Measurements from ENCODE around the gene KIDINS220. TPM values are rescaled to one million over a fixed set of nuclear protein-coding genes. Genes with fewer than 3 reads are reported as not detected.

The KIDINS220 gene
- total RNA-seq, 1 experiment from 2014 or later, result 20.1 TPM

- BruUV-seq (replicated peaks), result no TSS peak
- intact Hi-C loops (cut with micrococcal nuclease), result loop anchor here (2.0 to 10.0 kb wide), 4 partner anchors 372 to 1587 kb away; no protein-coding TSS in a partner anchor
- Histone ChIP-seq H4K20me1 (ENCODE audit: insufficient read depth) (peaks cover 5% of the 10 kb centered on the region; the same call in 1 of the 2 replicates), H3K9me3 (ENCODE audit: control insufficient read depth in 1 of 2, insufficient read depth in 1 of 2, low read depth in 1 of 2, low read length in 2 of 2) (no peaks in the 10 kb centered on the region), H3K9ac (ENCODE audit: low read length) (peak overlapping the region; percentile 66), H3K9me2 (ENCODE audit: insufficient read depth) (no peaks in the 10 kb centered on the region), H2AFZ (ENCODE audit: low read depth, low read length, poor library complexity, severe bottlenecking) (no peak overlapping the region), H3K27me3 (ENCODE audit: insufficient read depth, low read length) (no peaks in the 10 kb centered on the region), H3K36me3 (ENCODE audit: control insufficient read depth in 1 of 2, insufficient read depth in 2 of 2, low read length in 2 of 2) (peaks cover 2 to 11% of the 10 kb centered on the region in 2 experiments; a peak in 2 of 4 replicates), H3K27ac (ENCODE audit: low read depth, low read length) (peak overlapping the region; percentile 82), H3K4me1 (ENCODE audit: control insufficient read depth in 1 of 2, insufficient read depth in 2 of 2, low read length in 2 of 2) (peaks cover 4 to 47% of the 10 kb centered on the region in 2 experiments; a peak in 3 of 4 replicates), H3K4me3 (replicated peaks in 1 of 2; ENCODE audit: low read depth in 1 of 2, low read length in 2 of 2) (peak overlapping the region; percentile 41 to 80), H3K79me2 (ENCODE audit: insufficient read depth, low read length) (peaks cover 31% of the 10 kb centered on the region), H3K4me2 (ENCODE audit: low read length) (peak overlapping the region; percentile 88)
- ChIA-PET CTCF (interaction anchor here (1.2 to 1.8 kb wide), 2 partner anchors 1257 to 1587 kb away, joined by 3 to 7 read pairs; no protein-coding TSS in a partner anchor), RAD21 (ENCODE audit: low non-redundant PET in 1 of 2, low total read pairs in 2 of 2, uncharacterized antibody in 2 of 2, unreplicated experiment in 2 of 2) (no interaction called here), POLR2A (interaction anchor here (0.6 to 1.4 kb wide), 7 partner anchors 8 to 389 kb away, joined by 3 to 8 read pairs (median 3); no protein-coding TSS in a partner anchor)
- DNase-seq (ENCODE audit: low read depth, low spot score), result peak; percentile 38
- ATAC-seq, result peak; percentile 0; the same call in 1 of the 2 replicates
- TF ChIP-seq, protein P1, sequence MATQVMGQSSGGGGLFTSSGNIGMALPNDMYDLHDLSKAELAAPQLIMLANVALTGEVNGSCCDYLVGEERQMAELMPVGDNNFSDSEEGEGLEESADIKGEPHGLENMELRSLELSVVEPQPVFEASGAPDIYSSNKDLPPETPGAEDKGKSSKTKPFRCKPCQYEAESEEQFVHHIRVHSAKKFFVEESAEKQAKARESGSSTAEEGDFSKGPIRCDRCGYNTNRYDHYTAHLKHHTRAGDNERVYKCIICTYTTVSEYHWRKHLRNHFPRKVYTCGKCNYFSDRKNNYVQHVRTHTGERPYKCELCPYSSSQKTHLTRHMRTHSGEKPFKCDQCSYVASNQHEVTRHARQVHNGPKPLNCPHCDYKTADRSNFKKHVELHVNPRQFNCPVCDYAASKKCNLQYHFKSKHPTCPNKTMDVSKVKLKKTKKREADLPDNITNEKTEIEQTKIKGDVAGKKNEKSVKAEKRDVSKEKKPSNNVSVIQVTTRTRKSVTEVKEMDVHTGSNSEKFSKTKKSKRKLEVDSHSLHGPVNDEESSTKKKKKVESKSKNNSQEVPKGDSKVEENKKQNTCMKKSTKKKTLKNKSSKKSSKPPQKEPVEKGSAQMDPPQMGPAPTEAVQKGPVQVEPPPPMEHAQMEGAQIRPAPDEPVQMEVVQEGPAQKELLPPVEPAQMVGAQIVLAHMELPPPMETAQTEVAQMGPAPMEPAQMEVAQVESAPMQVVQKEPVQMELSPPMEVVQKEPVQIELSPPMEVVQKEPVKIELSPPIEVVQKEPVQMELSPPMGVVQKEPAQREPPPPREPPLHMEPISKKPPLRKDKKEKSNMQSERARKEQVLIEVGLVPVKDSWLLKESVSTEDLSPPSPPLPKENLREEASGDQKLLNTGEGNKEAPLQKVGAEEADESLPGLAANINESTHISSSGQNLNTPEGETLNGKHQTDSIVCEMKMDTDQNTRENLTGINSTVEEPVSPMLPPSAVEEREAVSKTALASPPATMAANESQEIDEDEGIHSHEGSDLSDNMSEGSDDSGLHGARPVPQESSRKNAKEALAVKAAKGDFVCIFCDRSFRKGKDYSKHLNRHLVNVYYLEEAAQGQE (IDR thresholded peaks at IDR 0.05; ENCODE audit: low read depth), result no peak
- TF ChIP-seq CBX3 (IDR thresholded peaks at IDR 0.05; ENCODE audit: low read depth) (no peak), SRF (IDR thresholded peaks at IDR 0.05; ENCODE audit: low read depth) (no peak)
- TF ChIP-seq, protein P2, sequence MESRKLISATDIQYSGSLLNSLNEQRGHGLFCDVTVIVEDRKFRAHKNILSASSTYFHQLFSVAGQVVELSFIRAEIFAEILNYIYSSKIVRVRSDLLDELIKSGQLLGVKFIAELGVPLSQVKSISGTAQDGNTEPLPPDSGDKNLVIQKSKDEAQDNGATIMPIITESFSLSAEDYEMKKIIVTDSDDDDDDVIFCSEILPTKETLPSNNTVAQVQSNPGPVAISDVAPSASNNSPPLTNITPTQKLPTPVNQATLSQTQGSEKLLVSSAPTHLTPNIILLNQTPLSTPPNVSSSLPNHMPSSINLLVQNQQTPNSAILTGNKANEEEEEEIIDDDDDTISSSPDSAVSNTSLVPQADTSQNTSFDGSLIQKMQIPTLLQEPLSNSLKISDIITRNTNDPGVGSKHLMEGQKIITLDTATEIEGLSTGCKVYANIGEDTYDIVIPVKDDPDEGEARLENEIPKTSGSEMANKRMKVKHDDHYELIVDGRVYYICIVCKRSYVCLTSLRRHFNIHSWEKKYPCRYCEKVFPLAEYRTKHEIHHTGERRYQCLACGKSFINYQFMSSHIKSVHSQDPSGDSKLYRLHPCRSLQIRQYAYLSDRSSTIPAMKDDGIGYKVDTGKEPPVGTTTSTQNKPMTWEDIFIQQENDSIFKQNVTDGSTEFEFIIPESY (IDR thresholded peaks at IDR 0.05; ENCODE audit: extremely low read depth, insufficient replicate concordance, low read length), result no peak
- TF ChIP-seq, protein P3, sequence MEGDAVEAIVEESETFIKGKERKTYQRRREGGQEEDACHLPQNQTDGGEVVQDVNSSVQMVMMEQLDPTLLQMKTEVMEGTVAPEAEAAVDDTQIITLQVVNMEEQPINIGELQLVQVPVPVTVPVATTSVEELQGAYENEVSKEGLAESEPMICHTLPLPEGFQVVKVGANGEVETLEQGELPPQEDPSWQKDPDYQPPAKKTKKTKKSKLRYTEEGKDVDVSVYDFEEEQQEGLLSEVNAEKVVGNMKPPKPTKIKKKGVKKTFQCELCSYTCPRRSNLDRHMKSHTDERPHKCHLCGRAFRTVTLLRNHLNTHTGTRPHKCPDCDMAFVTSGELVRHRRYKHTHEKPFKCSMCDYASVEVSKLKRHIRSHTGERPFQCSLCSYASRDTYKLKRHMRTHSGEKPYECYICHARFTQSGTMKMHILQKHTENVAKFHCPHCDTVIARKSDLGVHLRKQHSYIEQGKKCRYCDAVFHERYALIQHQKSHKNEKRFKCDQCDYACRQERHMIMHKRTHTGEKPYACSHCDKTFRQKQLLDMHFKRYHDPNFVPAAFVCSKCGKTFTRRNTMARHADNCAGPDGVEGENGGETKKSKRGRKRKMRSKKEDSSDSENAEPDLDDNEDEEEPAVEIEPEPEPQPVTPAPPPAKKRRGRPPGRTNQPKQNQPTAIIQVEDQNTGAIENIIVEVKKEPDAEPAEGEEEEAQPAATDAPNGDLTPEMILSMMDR (IDR thresholded peaks at IDR 0.05 in 2 of 3, conservative IDR thresholded peaks at IDR 0.05 in 1 of 3; ENCODE audit: borderline replicate concordance in 1 of 3, insufficient read depth in 1 of 3, low read depth in 2 of 3, low read length in 2 of 3), result no peak
Measured at GRCh38 chr2:8684540-8684877, 152.9 kb downstream of the KIDINS220 start.
